Melanocyte of skin (primary cell): ENCODE data around the gene UCP2. TPM values are rescaled to one million over a fixed set of nuclear protein-coding genes. Genes with fewer than 3 reads are reported as not detected.

Source experiments
- total RNA-seq, 2 donors: library from RNA; depleted of rRNA; stranded (reverse); fragments of >200 nt; gene quantifications; 2 replicates each; pipeline ENCODE4 v1.2.3, GENCODE V29; 2012

The UCP2 gene
- 1 to 10 TPM; 1.0 to 2.7 TPM for total RNA-seq

GRCh38 chr11:73982595-73982989 lies at the start of gene UCP2:
TSS of gene UCP2 (minus strand) at chr11:73982843. CDS start at chr11:73978378, 4,465 bp downstream.

DNA sequence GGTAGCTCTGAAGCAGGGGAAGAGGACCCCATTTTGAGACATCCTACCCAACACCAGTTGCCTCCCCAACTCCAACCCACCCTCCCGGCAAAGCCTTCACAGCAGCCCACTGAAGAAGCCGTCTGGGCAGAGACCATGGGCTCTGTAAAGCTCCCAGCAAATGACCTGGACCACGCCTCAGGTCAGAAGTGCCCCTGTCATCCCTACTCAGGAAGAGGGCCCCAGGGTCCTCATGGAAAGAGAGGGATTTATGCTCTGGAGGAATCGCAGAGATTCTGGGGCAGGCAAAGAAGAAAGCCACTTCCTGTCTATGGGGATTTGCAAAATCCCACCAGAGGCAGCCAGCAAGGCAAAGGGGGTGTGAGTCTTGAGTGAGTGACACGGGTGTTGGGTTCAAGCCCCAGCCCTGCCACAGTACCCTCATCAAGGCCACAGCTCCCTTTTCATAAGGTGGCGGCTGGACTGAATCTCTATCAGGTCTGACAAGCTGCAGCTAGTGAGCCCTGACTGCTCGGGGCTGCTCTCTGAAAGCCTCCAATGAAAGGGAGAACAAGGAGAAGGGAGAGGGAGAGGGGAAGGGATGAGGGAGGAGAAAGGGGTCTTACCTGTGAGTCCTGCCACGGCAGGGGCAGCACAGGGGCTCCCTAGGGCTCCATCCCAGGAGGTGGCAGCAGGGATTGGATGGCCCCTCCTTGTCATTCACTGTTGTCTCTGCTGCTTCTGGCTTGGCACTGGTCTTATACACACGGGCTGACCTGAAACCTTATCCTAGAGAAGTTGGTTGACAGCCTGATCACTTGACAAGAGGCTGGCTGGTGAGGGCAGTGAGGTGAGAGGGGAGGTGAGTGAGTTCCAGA lies 26.0 kb upstream of the UCP2 start, which contains the start of gene UCP3:
UCP3 (minus strand) TSS at position 713 of the 857 bp plus-strand sequence. CDS start 2,043 bp downstream, outside the sequence.

GRCh38 chr11:73950869-73951710 lies 31.6 kb downstream of the UCP2 start, which contains the start of gene DNAJB13:
TSS of gene DNAJB13 (plus strand) at chr11:73951026. CDS start at chr11:73951070, 44 bp downstream.

Other genes with a start within 250 kb of the UCP2 start
- gene RAB6A, start 221.8 kb downstream of the UCP2 start, total RNA-seq = 10 to 100 TPM; 86.7 to 94.9 TPM
- 10 to 100 TPM; 18.9 to 28.3 TPM for gene MRPL48, start 195.0 kb downstream of the UCP2 start, total RNA-seq
- 100 to 1,000 TPM in 1 of 2 donors, 10 to 100 TPM in 1; 70.9 to 107 TPM for gene COA4, start 106.0 kb downstream of the UCP2 start, total RNA-seq
- gene PAAF1, start 105.8 kb downstream of the UCP2 start, total RNA-seq = 10 to 100 TPM; 10.7 to 13.0 TPM
- not detected for gene DNAJB13, start 31.8 kb downstream of the UCP2 start, total RNA-seq
- gene UCP3, start 26.2 kb upstream of the UCP2 start, total RNA-seq = under 1 TPM; 0.33 to 0.34 TPM
- 10 to 100 TPM; 14.7 to 16.9 TPM for gene C2CD3, start 188.2 kb upstream of the UCP2 start, total RNA-seq
- 10 to 100 TPM; 29.3 to 32.0 TPM for gene PPME1, start 188.4 kb upstream of the UCP2 start, total RNA-seq